Natural killer cell (primary cell): ENCODE measurements around the gene MRPL14. TPM values are rescaled to one million over a fixed set of nuclear protein-coding genes. Genes with fewer than 3 reads are reported as not detected.

Experiments used
- ATAC-seq, 3 donors: fragments of 150-1000 bp in 2 of 3; fragments of 200-7000 bp in 1 of 3; cut with Tn5 transposase; 1 replicate in 1 of 3; 2 replicates in 2 of 3; pipeline ENCODE4 v1.10.0; 2021; ENCODE audit warnings: mild to moderate bottlenecking in 2 of 3, moderate library complexity in 2 of 3
- DNase-seq, 2 donors: peaks; one replicate each; pipeline versions ENCODE4 v3.0.0 to v3.0.0-alpha.2; 2013 to 2021; ENCODE audit warnings: mixed read lengths in 1 of 2
- H3K27ac ChIP-seq: one replicate; pipeline ENCODE4 v1.5.1; 2013; ENCODE audit warnings: mild to moderate bottlenecking, low read length
- H3K27me3 ChIP-seq: one replicate; pipeline ENCODE4 v1.6.1; 2013; ENCODE audit warnings: low read length; ENCODE audit not compliant: control insufficient read depth, insufficient read depth
- H3K36me3 ChIP-seq: one replicate; pipeline ENCODE4 v1.6.1; 2013; ENCODE audit warnings: low read length; ENCODE audit not compliant: control insufficient read depth, insufficient read depth
- H3K4me1 ChIP-seq: one replicate; pipeline ENCODE4 v1.6.1; 2013; ENCODE audit warnings: low read length; ENCODE audit not compliant: control insufficient read depth, insufficient read depth
- H3K4me3 ChIP-seq: one replicate; pipeline ENCODE4 v1.5.1; 2013; ENCODE audit warnings: low read length
- H3K9me3 ChIP-seq: one replicate; pipeline ENCODE4 v1.6.1; 2013; ENCODE audit warnings: low read length; ENCODE audit not compliant: control insufficient read depth, insufficient read depth
- H3K27ac Mint-ChIP-seq, 2 donors: one replicate each; pipeline ENCODE4 v1.8.0; 2022; ENCODE audit warnings: mild to moderate bottlenecking in 2 of 2, mixed read lengths in 2 of 2, moderate library complexity in 1 of 2
- H3K27me3 Mint-ChIP-seq, 2 donors: one replicate each; pipeline ENCODE4 v1.8.0; 2022; ENCODE audit warnings: low read depth in 2 of 2, mixed read lengths in 2 of 2
- H3K36me3 Mint-ChIP-seq: one replicate; pipeline ENCODE4 v1.8.0; 2022; ENCODE audit warnings: mixed read lengths
- H3K4me1 Mint-ChIP-seq, 2 donors: one replicate each; pipeline ENCODE4 v1.8.0; 2022; ENCODE audit warnings: mixed read lengths in 2 of 2
- H3K4me3 Mint-ChIP-seq: one replicate; pipeline ENCODE4 v1.8.0; 2022; ENCODE audit warnings: mild to moderate bottlenecking, moderate library complexity, mixed read lengths
- H3K9me3 Mint-ChIP-seq, 2 donors: one replicate each; pipeline ENCODE4 v1.8.0; 2022; ENCODE audit warnings: mixed read lengths in 2 of 2
- WGBS: methylation state at CpG from one replicate; pipeline ENCODE4 v1.1.7; 2013; ENCODE audit warnings: missing lambda C conversion rate; ENCODE audit not compliant: insufficient coverage; 5-methylcytosine and 5-hydroxymethylcytosine counted together
- intact Hi-C: fragments of 100-400 bp; cut with micrococcal nuclease; formaldehyde crosslinking; loops from one replicate; pipeline ENCODE4 v1.14.2; 2022
- total RNA-seq, 4 donors: library from RNA; stranded (reverse); fragments of 120-200 nt in 1 of 4; gene quantifications; one replicate each; pipeline versions ENCODE4 v1.2.3 to v1.2.4, GENCODE V29; 2013 to 2022
- TF ChIP-seq, protein P1 (sequence below): fragments of 200-600 bp; IDR thresholded peaks from one replicate; pipeline ENCODE4 v1.8.0; 2022; ENCODE audit warnings: antibody characterized with exemption

MRPL14 gene
- total RNA-seq, 3 donors from 2014 or later (not counting 1 experiment from before 2014, with no cell fraction given) = 14.9 to 16.2 (median 16.0) TPM

DNA sequence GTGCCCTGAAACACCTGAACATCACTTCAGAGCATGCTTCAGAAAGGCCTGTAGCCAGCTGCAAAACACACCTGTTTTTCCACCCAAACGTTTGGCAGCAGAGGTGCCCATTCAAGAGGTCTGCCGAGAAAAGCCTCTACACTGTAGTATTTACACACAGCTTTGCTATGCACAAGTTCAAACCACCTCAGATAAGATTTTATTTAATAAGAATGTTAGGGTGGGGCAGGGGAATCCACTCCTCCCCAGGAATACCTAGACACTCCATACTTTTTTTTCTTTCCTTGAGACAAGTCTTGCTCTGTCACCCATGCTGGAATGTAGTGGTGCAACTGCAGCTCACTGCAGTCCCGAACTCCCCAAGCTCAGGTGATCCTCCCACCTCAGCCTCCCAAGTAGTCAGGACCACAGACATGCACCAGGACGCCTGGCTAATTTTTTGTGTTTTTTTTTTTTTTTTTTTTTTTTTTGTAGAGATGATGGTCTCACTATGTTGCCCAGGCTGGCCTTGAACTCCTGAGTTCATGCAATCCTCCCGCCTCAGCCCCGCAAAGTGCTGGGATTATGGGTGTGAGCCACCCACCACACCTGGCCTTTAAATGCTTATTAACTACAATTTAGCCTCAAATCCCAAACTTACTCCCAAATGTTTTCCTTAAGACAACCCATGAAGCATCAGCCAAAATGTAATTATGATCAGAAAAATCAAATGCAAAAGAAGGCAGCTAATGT lies 9.7 kb downstream of the MRPL14 start:
- H3K27ac ChIP-seq = no peak overlapping the region
- Mint-ChIP-seq H3K36me3 (no peaks in the 10 kb centered on the region), H3K27ac (no peak overlapping the region), H3K9me3 (no peaks in the 10 kb centered on the region), H3K27me3 (no peaks in the 10 kb centered on the region), H3K4me3 (no peak overlapping the region), H3K4me1 (peaks cover 11 to 32% of the 10 kb centered on the region in 2 donors)
- peaks cover 18% of the 10 kb centered on the region for H3K36me3 ChIP-seq
- intact Hi-C loops = no loop called here
- 85% methylated on average over 5 of the region's 6 CpGs for WGBS
- TF ChIP-seq, protein P1, sequence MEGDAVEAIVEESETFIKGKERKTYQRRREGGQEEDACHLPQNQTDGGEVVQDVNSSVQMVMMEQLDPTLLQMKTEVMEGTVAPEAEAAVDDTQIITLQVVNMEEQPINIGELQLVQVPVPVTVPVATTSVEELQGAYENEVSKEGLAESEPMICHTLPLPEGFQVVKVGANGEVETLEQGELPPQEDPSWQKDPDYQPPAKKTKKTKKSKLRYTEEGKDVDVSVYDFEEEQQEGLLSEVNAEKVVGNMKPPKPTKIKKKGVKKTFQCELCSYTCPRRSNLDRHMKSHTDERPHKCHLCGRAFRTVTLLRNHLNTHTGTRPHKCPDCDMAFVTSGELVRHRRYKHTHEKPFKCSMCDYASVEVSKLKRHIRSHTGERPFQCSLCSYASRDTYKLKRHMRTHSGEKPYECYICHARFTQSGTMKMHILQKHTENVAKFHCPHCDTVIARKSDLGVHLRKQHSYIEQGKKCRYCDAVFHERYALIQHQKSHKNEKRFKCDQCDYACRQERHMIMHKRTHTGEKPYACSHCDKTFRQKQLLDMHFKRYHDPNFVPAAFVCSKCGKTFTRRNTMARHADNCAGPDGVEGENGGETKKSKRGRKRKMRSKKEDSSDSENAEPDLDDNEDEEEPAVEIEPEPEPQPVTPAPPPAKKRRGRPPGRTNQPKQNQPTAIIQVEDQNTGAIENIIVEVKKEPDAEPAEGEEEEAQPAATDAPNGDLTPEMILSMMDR = no peak
- no peaks in the 10 kb centered on the region for H3K27me3 ChIP-seq
- no peaks in the 10 kb centered on the region for H3K9me3 ChIP-seq
- DNase-seq (no peak), ATAC-seq (no peak)
- no peak overlapping the region for H3K4me3 ChIP-seq
- H3K4me1 ChIP-seq = peaks cover 22% of the 10 kb centered on the region

DNA sequence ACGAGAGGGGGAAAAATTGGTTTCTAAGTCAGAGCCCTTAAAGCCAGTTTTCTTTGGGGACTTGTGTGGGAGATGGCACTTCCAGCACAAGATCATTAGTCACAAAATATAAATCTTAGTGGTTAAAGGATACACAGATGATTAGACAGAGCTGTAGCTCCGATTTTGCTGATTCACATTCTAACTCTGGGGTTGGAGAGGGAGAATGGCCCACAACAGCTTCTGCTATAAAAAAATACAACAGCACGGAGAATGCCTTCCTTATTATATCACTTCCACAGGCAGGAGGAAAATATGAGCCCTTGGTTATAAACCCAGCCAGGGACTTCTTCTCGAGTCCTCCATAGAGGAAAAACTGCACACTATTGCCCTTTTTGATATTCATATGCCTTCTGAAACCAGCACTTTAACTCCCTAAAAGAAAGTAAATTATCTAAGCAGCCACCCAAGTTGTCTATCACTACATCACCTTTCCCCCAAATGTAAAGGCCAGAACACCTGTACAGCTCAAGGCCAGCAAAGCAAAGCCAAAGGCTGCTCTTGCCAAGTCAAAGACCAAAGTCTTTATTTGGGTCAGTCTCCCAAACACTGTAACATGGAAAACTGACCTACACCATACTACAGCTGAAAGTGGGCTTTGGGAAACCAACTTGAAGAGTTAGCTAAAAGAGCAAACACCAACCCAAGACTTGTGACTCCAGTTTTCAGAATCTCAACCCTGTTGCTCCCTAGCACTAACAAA lies 10.4 kb downstream of the MRPL14 start:
- no peaks in the 10 kb centered on the region for H3K27me3 Mint-ChIP-seq
- no peaks in the 10 kb centered on the region for H3K9me3 Mint-ChIP-seq
- no peak overlapping the region for H3K27ac ChIP-seq
- peaks cover 15% of the 10 kb centered on the region for H3K4me1 ChIP-seq
- H3K9me3 ChIP-seq = no peaks in the 10 kb centered on the region
- peaks cover 7 to 30% of the 10 kb centered on the region in 2 donors for H3K4me1 Mint-ChIP-seq
- TF ChIP-seq, protein P1 = no peak
- H3K27ac Mint-ChIP-seq = no peak overlapping the region
- H3K4me3 ChIP-seq = no peak overlapping the region
- ATAC-seq = no peak
- no peaks in the 10 kb centered on the region for H3K36me3 Mint-ChIP-seq
- H3K27me3 ChIP-seq = no peaks in the 10 kb centered on the region
- intact Hi-C loops = no loop called here
- DNase-seq = no peak
- peaks cover 26% of the 10 kb centered on the region for H3K36me3 ChIP-seq
- no peak overlapping the region for H3K4me3 Mint-ChIP-seq
- WGBS = 88% methylated on average over 3 of the region's 4 CpGs

DNA sequence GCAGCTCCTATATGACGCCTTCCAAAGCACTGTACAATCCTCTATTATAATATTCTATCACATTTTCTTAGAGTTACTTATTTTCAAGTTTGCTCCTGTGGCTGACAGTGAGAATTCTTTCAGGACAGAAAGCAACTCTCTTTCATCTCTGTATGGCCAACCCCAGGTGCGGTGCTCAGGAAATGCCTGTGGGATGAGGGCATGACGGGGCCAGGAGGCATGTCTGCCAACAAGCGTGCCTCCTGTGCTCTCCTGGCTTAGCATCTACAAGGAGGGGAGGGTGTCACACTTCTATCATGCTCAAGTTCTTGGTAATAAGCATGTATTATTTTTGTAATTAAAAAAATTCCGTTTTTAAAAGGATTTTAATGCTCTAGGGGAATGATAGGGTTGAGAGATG lies 11.4 kb downstream of the MRPL14 start:
- peak overlapping the region in 1 of 2 donors; percentile 21 for H3K27ac Mint-ChIP-seq
- TF ChIP-seq, protein P1 = no peak
- H3K4me3 Mint-ChIP-seq = no peak overlapping the region
- no peaks in the 10 kb centered on the region for H3K27me3 ChIP-seq
- peaks cover 35% of the 10 kb centered on the region for H3K36me3 ChIP-seq
- peaks cover 7% of the 10 kb centered on the region for H3K4me1 ChIP-seq
- no peaks in the 10 kb centered on the region for H3K36me3 Mint-ChIP-seq
- intact Hi-C loops = no loop called here
- 64% methylated on average over 4 of the region's 5 CpGs for WGBS
- H3K4me1 Mint-ChIP-seq = peaks cover 7 to 30% of the 10 kb centered on the region in 2 donors
- ATAC-seq (no peak), DNase-seq (no peak)
- no peaks in the 10 kb centered on the region for H3K9me3 Mint-ChIP-seq
- H3K27ac ChIP-seq = no peak overlapping the region
- no peaks in the 10 kb centered on the region for H3K27me3 Mint-ChIP-seq
- H3K9me3 ChIP-seq = no peaks in the 10 kb centered on the region
- no peak overlapping the region for H3K4me3 ChIP-seq
